ENCODE measurements around the gene LOC101059915.
"Not testable (repeated sequence)": the region's sequence is repeated elsewhere in the genome, so short reads cannot be mapped to it uniquely, and the experiment has no call there.

The LOC101059915 gene

DNA sequence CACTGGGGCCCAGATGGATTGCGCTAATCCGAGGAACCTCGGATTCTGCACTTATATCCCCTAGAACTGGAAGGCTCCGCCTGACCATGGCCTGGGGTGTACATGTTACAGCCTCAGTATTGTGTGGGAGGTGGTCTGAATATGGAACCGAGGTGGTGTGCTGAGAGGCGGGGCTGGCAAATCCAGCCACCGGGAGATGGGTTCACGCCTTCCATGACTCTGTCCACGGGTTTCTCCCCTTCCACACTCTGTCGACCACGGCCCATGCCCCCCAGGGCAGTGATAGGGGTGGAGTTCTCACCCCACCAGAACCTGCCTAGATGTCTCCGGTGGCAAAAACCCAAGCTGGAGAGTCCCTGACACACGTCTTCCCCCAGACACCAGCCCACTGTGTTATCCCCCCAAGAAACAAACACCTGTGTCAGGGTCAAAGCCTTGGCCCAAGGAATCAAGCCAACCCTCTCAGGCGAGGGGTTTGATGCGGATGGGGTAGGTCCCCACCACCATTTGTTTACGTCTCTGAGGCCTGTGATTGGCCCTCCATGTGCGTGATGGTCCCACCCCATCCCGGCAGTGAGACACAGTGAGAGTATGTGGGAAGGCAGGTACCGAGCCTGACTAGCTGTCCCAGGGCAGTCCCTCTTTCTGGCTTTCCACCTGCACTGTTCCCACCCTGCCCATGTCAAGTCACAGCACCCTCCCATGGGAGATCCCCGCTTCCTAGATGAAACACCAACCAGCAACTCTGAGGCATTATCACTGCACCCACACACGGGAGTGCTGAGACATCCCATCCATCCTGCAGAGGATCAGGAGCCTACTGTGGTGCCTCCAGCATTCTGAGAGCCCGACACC lies 6.6 kb upstream of the LOC101059915 start:
- no peaks in the 10 kb centered on the region for H3K79me1 ChIP-seq (ENCODE audit: low read depth, low read length)
- no peak overlapping the region for H3K9ac ChIP-seq (ENCODE audit: low read depth, low read length, poor library complexity)
- H3K36me3 ChIP-seq (replicated peaks in 1 of 2; ENCODE audit: control insufficient read depth in 2 of 2, insufficient read depth in 2 of 2, low read length in 2 of 2) = no peaks in the 10 kb centered on the region
- DNase-seq (ENCODE audit: low spot score) = no peak
- H3K23ac ChIP-seq (ENCODE audit: low read depth, low read length, poor library complexity) = no peak overlapping the region
- no peak overlapping the region for H2AK5ac ChIP-seq (ENCODE audit: low read depth, low read length)
- H3K27me3 ChIP-seq (ENCODE audit: control insufficient read depth in 3 of 3, insufficient read depth in 3 of 3, low read depth in 1 of 3, low read length in 3 of 3) = peaks cover 0 to 13% (median 0%) of the 10 kb centered on the region in 3 experiments
- no peak overlapping the region for H3K14ac ChIP-seq (ENCODE audit: low read length)
- H2BK12ac ChIP-seq (ENCODE audit: low read length) = no peak overlapping the region
- no peak overlapping the region for H4K8ac ChIP-seq (ENCODE audit: low read depth, low read length)
- no peak overlapping the region for H2BK5ac ChIP-seq (ENCODE audit: low read length)
- no peak overlapping the region for H3K4me2 ChIP-seq (ENCODE audit: insufficient read depth, low read length, poor library complexity, severe bottlenecking)
- no peak overlapping the region for H2BK15ac ChIP-seq (ENCODE audit: low read length)
- H2AFZ ChIP-seq (ENCODE audit: low read length) = no peak overlapping the region
- no CpG with 5 or more reads among the region's 22 CpGs for WGBS, 2 donors (ENCODE audit: extremely low coverage in 2 of 2, insufficient read length in 2 of 2, insufficient replicate concordance in 1 of 2)
- H3K4me1 ChIP-seq (ENCODE audit: control insufficient read depth in 2 of 2, insufficient read depth in 1 of 2, low read depth in 1 of 2, low read length in 2 of 2) = no peaks in the 10 kb centered on the region
- no peak overlapping the region for H3K18ac ChIP-seq (ENCODE audit: low read length)
- no peaks in the 10 kb centered on the region for H3K9me3 ChIP-seq (replicated peaks in 1 of 2; ENCODE audit: control insufficient read depth in 2 of 2, insufficient read depth in 1 of 2, low read depth in 1 of 2, low read length in 2 of 2)
- H4K91ac ChIP-seq (ENCODE audit: low read depth, low read length, poor library complexity) = no peak overlapping the region
- no peak overlapping the region for H3K27ac ChIP-seq (replicated peaks; ENCODE audit: low read length)
- no peak overlapping the region for H3K4ac ChIP-seq (ENCODE audit: low read length)
- no peak overlapping the region for H3K4me3 ChIP-seq (ENCODE audit: low read length in 2 of 2)
- no peak overlapping the region for H2BK120ac ChIP-seq (ENCODE audit: low read depth, low read length)

DNA sequence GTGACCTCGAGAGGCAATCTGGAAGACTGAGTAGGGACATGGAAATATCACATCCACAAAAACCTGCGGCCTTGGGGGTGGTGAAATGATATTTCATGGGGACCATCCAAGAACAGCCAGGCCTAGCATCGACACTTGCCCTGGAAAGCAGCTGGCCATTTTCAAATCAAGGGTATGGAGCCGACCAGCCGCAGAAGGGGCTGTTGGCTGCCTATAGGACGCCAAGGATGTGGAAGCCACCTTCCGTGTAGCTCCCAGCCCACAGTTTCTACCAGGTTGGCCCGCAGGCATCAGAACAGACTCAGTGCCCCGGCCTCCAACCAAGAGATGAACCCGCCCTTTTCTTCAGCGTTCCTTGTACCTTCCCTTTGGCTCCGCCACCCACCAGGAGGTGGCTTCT lies 5.4 kb upstream of the LOC101059915 start:
- H3K27ac ChIP-seq (replicated peaks; ENCODE audit: low read length) = no peak overlapping the region
- no peak overlapping the region for H3K9ac ChIP-seq (ENCODE audit: low read depth, low read length, poor library complexity)
- no peaks in the 10 kb centered on the region for H3K36me3 ChIP-seq (replicated peaks in 1 of 2; ENCODE audit: control insufficient read depth in 2 of 2, insufficient read depth in 2 of 2, low read length in 2 of 2)
- no peaks in the 10 kb centered on the region for H3K4me1 ChIP-seq (ENCODE audit: control insufficient read depth in 2 of 2, insufficient read depth in 1 of 2, low read depth in 1 of 2, low read length in 2 of 2)
- no peak for DNase-seq (ENCODE audit: low spot score)
- H3K4me2 ChIP-seq (ENCODE audit: insufficient read depth, low read length, poor library complexity, severe bottlenecking) = no peak overlapping the region
- H3K4me3 ChIP-seq (ENCODE audit: low read length in 2 of 2) = no peak overlapping the region
- H2AFZ ChIP-seq (ENCODE audit: low read length) = no peak overlapping the region
- no peak overlapping the region for H3K23ac ChIP-seq (ENCODE audit: low read depth, low read length, poor library complexity)
- H2BK5ac ChIP-seq (ENCODE audit: low read length) = no peak overlapping the region
- H2AK5ac ChIP-seq (ENCODE audit: low read depth, low read length) = no peak overlapping the region
- no peak overlapping the region for H2BK15ac ChIP-seq (ENCODE audit: low read length)
- no peak overlapping the region for H3K14ac ChIP-seq (ENCODE audit: low read length)
- no peaks in the 10 kb centered on the region for H3K79me1 ChIP-seq (ENCODE audit: low read depth, low read length)
- no peak overlapping the region for H3K4ac ChIP-seq (ENCODE audit: low read length)
- no peaks in the 10 kb centered on the region for H3K9me3 ChIP-seq (replicated peaks in 1 of 2; ENCODE audit: control insufficient read depth in 2 of 2, insufficient read depth in 1 of 2, low read depth in 1 of 2, low read length in 2 of 2)
- no peak overlapping the region for H4K8ac ChIP-seq (ENCODE audit: low read depth, low read length)
- H3K27me3 ChIP-seq (ENCODE audit: control insufficient read depth in 3 of 3, insufficient read depth in 3 of 3, low read depth in 1 of 3, low read length in 3 of 3) = peaks cover 0 to 13% (median 0%) of the 10 kb centered on the region in 3 experiments
- WGBS, 2 donors (ENCODE audit: extremely low coverage in 2 of 2, insufficient read length in 2 of 2, insufficient replicate concordance in 1 of 2) = no CpG with 5 or more reads among the region's 12 CpGs
- H4K91ac ChIP-seq (ENCODE audit: low read depth, low read length, poor library complexity) = no peak overlapping the region
- no peak overlapping the region for H2BK120ac ChIP-seq (ENCODE audit: low read depth, low read length)
- H3K18ac ChIP-seq (ENCODE audit: low read length) = no peak overlapping the region
- H2BK12ac ChIP-seq (ENCODE audit: low read length) = no peak overlapping the region

DNA sequence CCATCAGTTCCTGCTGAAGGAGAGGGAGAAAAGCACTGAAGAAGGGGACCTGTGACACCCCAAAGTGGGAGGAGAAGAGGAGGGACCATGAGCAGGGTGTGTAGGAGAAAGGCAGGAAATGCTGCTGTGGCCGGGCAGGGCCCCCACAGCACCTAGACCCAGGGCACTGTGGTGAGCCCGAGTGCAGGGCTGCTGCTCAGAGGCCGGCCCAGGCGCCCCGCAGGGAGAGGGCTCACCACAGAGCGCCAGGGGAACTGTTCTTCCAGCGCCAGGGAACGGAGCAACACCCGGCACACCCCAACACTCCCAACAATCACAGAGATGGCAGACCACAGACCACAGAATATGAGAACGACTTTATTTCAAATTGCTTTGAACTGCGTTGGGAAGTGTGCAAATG lies 4.7 kb upstream of the LOC101059915 start:
- H3K23ac ChIP-seq (ENCODE audit: low read depth, low read length, poor library complexity); H2BK5ac ChIP-seq (ENCODE audit: low read length); H2BK12ac ChIP-seq (ENCODE audit: low read length); H3K36me3 ChIP-seq (replicated peaks in 1 of 2; ENCODE audit: control insufficient read depth in 2 of 2, insufficient read depth in 2 of 2, low read length in 2 of 2); H3K9ac ChIP-seq (ENCODE audit: low read depth, low read length, poor library complexity); H4K91ac ChIP-seq (ENCODE audit: low read depth, low read length, poor library complexity); H3K4me2 ChIP-seq (ENCODE audit: insufficient read depth, low read length, poor library complexity, severe bottlenecking); H3K18ac ChIP-seq (ENCODE audit: low read length); H3K9me3 ChIP-seq (replicated peaks in 1 of 2; ENCODE audit: control insufficient read depth in 2 of 2, insufficient read depth in 1 of 2, low read depth in 1 of 2, low read length in 2 of 2); DNase-seq (ENCODE audit: low spot score); H4K8ac ChIP-seq (ENCODE audit: low read depth, low read length); H2AFZ ChIP-seq (ENCODE audit: low read length); H3K27ac ChIP-seq (replicated peaks; ENCODE audit: low read length); H3K4ac ChIP-seq (ENCODE audit: low read length); H3K4me3 ChIP-seq (ENCODE audit: low read length in 2 of 2); H3K14ac ChIP-seq (ENCODE audit: low read length); H2AK5ac ChIP-seq (ENCODE audit: low read depth, low read length); H3K4me1 ChIP-seq (ENCODE audit: control insufficient read depth in 2 of 2, insufficient read depth in 1 of 2, low read depth in 1 of 2, low read length in 2 of 2); H2BK120ac ChIP-seq (ENCODE audit: low read depth, low read length); H3K79me1 ChIP-seq (ENCODE audit: low read depth, low read length); H2BK15ac ChIP-seq (ENCODE audit: low read length): not testable (repeated sequence)
- H3K27me3 ChIP-seq (ENCODE audit: control insufficient read depth in 3 of 3, insufficient read depth in 3 of 3, low read depth in 1 of 3, low read length in 3 of 3) = peaks cover 0 to 13% (median 0%) of the 10 kb centered on the region in 3 experiments
- WGBS, 2 donors (ENCODE audit: extremely low coverage in 2 of 2, insufficient read length in 2 of 2, insufficient replicate concordance in 1 of 2) = no CpG with 5 or more reads among the region's 11 CpGs

DNA sequence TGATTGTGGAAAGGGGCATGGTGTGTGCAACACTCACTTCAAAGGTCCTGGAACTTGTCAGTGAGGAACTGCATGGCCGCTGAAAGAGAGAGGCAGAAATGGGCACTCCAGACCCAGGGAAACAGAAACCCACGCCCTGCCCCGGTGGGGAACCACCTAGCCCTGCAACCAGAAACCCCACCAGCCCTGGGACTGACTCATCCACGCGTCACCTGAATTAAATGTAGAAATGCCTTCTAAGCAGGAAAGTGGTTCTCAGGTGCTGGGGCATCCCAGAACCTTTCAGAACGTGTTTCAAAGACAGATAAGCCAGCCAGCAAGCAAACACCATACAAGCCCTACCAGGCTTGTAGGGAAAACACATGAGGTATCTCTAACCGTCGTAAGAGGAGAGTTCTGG lies 4.1 kb upstream of the LOC101059915 start:
- H3K79me1 ChIP-seq (ENCODE audit: low read depth, low read length); DNase-seq (ENCODE audit: low spot score); H2BK120ac ChIP-seq (ENCODE audit: low read depth, low read length); H2BK15ac ChIP-seq (ENCODE audit: low read length); H4K91ac ChIP-seq (ENCODE audit: low read depth, low read length, poor library complexity); H3K23ac ChIP-seq (ENCODE audit: low read depth, low read length, poor library complexity); H2AK5ac ChIP-seq (ENCODE audit: low read depth, low read length); H2AFZ ChIP-seq (ENCODE audit: low read length); H3K18ac ChIP-seq (ENCODE audit: low read length); H3K4me2 ChIP-seq (ENCODE audit: insufficient read depth, low read length, poor library complexity, severe bottlenecking); H3K4me3 ChIP-seq (ENCODE audit: low read length in 2 of 2); H3K36me3 ChIP-seq (replicated peaks in 1 of 2; ENCODE audit: control insufficient read depth in 2 of 2, insufficient read depth in 2 of 2, low read length in 2 of 2); H4K8ac ChIP-seq (ENCODE audit: low read depth, low read length); H3K9ac ChIP-seq (ENCODE audit: low read depth, low read length, poor library complexity); H3K4me1 ChIP-seq (ENCODE audit: control insufficient read depth in 2 of 2, insufficient read depth in 1 of 2, low read depth in 1 of 2, low read length in 2 of 2); H3K4ac ChIP-seq (ENCODE audit: low read length); H3K9me3 ChIP-seq (replicated peaks in 1 of 2; ENCODE audit: control insufficient read depth in 2 of 2, insufficient read depth in 1 of 2, low read depth in 1 of 2, low read length in 2 of 2); H3K14ac ChIP-seq (ENCODE audit: low read length); H3K27ac ChIP-seq (replicated peaks; ENCODE audit: low read length); H2BK12ac ChIP-seq (ENCODE audit: low read length); H2BK5ac ChIP-seq (ENCODE audit: low read length): not testable (repeated sequence)
- peaks cover 0 to 12% (median 0%) of the 10 kb centered on the region in 3 experiments for H3K27me3 ChIP-seq (ENCODE audit: control insufficient read depth in 3 of 3, insufficient read depth in 3 of 3, low read depth in 1 of 3, low read length in 3 of 3)
- WGBS, 2 donors (ENCODE audit: extremely low coverage in 2 of 2, insufficient read length in 2 of 2, insufficient replicate concordance in 1 of 2) = no CpG with 5 or more reads among the region's 8 CpGs
